Tibial nerve (tissue), 3 donors: ENCODE data around the gene TAGLN3.

Source experiments
- CTCF ChIP-seq, 5 experiments: fragments of 200-600 bp in 3 of 5; fragments of 450-650 bp in 2 of 5; sonication (generic) in 3 of 5; IDR thresholded peaks; one replicate each; pipeline ENCODE4 v1.5.1; 2016 to 2019; ENCODE audit warnings: antibody characterized with exemption in 5 of 5, mild to moderate bottlenecking in 3 of 5, moderate library complexity in 2 of 5
- POLR2A ChIP-seq, 2 donors: fragments of 450-650 bp; IDR thresholded peaks; one replicate each; pipeline ENCODE4 v1.6.1; 2017; ENCODE audit warnings: antibody characterized with exemption in 2 of 2, mild to moderate bottlenecking in 2 of 2, moderate library complexity in 2 of 2

- TF ChIP-seq POLR2A (IDR thresholded peaks at IDR 0.05) (no peak), CTCF (IDR thresholded peaks at IDR 0.05) (no peak)
These were observed 23.6 kb upstream of the TAGLN3 start for GRCh38 chr3:111975131-111975530.
